Femur (tissue), 1 donor: ENCODE data around the gene MRPL30.
"Not testable (repeated sequence)": the region's sequence is repeated elsewhere in the genome, so short reads cannot be mapped to it uniquely, and the experiment has no call there.

Source experiments
- DNase-seq: peaks from one replicate; pipeline ENCODE4 v3.0.0-alpha.2; 2017

Gene MRPL30

GRCh38 chr2:99187011-99187410, 6.0 kb downstream of the MRPL30 start:
- no peak for DNase-seq

GRCh38 chr2:99188357-99188756, 7.4 kb downstream of the MRPL30 start:
- DNase-seq = no peak

- no peak for DNase-seq
These were observed 9.6 kb downstream of the MRPL30 start for GRCh38 chr2:99190548-99190947.

GRCh38 chr2:99192364-99192763, 11.4 kb downstream of the MRPL30 start:
- DNase-seq = not testable (repeated sequence)

GRCh38 chr2:99198103-99198841, 17.3 kb downstream of the MRPL30 start:
- DNase-seq = no peak

- no peak for DNase-seq
These were observed 19.3 kb downstream of the MRPL30 start for GRCh38 chr2:99200076-99200800.

- no peak for DNase-seq
These were observed 21.1 kb downstream of the MRPL30 start for GRCh38 chr2:99201959-99202678.

GRCh38 chr2:99205491-99205890, 24.5 kb downstream of the MRPL30 start:
- DNase-seq = no peak

GRCh38 chr2:99216096-99216495, 35.1 kb downstream of the MRPL30 start:
- DNase-seq = no peak

GRCh38 chr2:99217929-99218501, 37.0 kb downstream of the MRPL30 start:
- DNase-seq = no peak

GRCh38 chr2:99233177-99233576, 52.2 kb downstream of the MRPL30 start:
- not testable (repeated sequence) for DNase-seq

GRCh38 chr2:99238599-99238998, 57.6 kb downstream of the MRPL30 start:
- DNase-seq = no peak

GRCh38 chr2:99240431-99240830, 59.4 kb downstream of the MRPL30 start:
- no peak for DNase-seq

- DNase-seq = no peak
These were observed 61.2 kb downstream of the MRPL30 start for GRCh38 chr2:99242151-99242550.
